SKM-1 (cell line): ENCODE results near the gene GNAI3.

ENCODE experiments used
- DNase-seq: peaks from one replicate; lab custom pipeline; 2025; ENCODE audit not compliant: unreplicated experiment; lab: John Stamatoyannopoulos, UW

Gene GNAI3

GRCh38 chr1:109634771-109635750, 86.6 kb downstream of the GNAI3 start:
- no peak for DNase-seq

- no peak for DNase-seq
Measured at GRCh38 chr1:109635862-109636200, 87.4 kb downstream of the GNAI3 start.

DNA sequence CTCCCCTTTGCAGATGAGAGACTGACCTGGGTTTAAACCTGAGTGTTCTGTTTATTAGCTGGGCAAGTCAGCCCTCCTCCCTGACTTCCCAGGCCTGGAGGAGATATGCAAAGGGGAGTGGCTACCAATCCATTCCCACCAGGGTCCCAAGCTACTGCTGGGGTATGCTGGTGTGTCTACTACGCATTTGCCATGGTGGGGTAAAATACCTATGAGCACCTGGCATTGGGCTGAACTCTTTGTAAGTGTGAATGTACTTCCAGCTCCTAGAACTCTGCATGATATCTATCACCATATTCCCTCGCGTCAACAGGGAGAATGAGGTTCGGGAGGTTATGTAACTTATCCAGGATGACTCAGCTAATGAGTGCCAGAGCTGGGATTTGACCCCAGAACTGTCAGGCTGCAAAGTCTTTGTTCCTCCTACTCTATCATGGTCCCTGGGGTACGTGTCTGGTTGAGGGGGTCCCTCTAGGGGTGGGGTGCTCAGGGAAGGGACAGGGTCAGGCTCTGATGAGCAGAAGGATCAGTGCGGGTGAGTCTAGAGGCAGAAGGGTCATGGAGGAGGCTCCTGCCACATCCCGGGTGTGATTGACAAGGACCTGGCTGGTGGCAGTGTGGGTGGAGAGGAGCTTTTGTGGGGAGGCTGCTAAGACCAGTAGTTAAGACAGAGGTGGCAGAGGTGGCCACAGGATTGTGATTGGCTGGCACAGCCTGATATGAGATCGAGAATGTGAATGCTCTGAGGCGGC, 88.0 kb downstream of the GNAI3 start:
- no peak for DNase-seq

DNA sequence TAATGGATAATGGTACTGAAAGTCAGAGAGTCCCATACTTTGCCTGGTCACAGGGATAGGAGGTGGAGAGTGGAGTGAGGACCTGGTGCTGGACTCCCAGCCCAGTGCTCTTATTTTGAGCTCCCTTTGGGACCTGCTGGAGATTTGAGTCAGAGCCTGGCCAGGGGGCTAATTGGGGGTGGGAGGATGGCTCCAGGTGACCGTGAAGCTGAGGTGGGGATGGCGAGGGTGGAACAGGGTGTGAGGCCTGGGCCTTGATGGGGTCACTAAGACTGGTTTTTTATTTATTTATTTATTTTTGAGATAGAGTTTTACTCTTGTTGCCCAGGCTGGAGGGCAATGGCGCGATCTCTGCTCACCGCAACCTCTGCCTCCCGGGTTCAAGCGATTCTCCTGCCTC, 89.0 kb downstream of the GNAI3 start:
- no peak for DNase-seq

DNA sequence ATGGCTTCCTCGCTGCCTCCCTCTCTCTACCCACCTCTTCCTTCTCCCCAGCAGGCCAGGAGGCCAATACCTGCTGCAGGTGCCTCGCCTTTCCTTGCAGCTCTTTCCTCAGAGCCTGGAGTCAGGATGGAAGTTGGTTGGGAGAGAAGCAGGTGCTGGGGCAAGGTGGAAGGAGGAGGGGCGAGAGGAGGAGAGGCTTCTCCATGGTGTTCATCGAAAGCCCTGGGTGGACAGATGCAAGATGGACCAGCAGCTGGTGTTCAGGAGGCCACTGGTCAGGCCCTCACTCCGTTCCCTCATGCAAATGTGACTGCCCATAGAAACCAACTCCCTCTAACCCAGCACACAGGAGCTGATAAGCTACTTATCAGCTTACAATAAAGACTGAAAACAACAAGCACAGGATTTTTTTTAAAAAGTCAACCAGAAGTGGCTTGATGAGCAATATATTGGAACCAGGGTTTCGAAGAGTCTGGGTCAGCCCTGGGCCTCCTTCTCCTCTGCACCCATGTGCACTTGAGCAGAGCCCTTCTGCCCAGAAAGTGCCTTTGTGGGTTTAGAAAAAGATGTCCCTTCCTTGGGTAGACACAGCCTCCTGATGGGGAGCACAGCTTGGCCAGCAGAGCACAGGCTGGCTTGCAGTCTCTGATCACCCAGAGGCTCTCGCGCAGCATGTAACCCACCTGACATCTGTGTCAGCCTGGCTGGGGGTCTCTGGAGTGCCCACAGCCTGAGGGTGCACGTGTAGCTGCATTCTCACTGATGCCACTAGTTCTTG, 90.8 kb downstream of the GNAI3 start:
- no peak for DNase-seq

DNA sequence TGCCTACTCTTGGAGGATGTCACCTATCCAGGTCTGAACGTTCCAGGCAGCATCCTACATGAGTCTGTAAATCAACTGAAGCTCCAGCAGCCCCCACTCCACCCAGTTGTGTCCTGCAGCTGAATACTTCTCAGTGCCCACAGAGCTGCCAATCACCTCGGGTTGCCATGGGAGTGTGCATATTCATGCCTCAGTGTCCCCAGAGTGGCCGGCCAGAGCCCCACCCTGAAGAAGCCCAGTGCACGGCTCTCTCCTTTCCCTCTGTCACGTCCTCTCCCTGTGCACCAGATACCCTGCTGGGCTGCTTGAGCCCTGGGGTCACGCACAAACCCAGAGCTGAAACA, 91.4 kb downstream of the GNAI3 start:
- DNase-seq: no peak

DNA sequence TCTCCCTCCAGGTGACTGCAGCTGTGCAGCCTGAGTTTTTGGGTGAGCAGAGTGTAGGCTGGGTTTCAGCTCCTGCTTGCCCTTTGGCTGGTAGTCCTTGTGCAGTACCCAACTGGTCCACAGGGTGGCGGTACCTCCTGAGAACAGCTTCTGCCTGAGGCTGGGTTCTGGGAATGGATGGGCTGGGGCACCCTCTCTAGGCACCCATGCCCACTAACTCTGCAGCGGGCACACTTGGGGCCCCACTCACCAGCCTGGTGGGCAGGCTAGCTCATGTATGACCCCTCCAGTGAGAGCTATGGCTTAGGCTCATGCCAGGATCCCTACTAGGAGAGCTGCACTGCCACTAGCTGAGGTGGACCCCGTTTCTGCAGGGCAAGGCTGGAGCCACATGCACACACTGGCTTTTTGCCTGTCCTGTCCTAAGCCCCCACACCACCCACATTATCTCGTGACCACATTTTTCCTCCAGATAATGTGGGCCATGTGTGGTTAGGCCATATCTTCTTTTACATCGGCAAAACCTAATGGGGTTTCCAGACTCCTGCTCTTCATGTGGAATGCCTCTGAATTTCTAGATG, 92.0 kb downstream of the GNAI3 start:
- DNase-seq: peak; percentile 64

GRCh38 chr1:109641078-109641740, 92.8 kb downstream of the GNAI3 start:
- DNase-seq: no peak

DNA sequence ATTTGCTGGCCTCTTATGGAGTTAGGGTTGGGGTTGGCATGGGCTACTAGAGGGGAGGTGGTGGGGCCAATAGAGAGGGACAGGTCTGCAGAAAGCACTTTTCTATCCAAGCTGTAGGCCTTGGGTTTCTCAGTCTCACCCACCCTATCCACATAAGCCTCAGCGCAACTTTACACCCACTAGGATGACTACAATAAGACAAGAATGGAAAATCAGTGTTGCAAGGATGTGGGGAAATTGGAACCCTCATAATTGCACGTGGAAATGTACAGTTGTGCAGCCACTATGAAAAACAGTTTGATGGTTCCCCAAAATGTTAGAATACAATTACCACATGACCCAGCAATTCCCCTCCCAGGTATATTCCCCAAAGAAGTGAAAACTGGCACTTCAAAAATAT, 93.4 kb downstream of the GNAI3 start:
- DNase-seq: no peak

DNA sequence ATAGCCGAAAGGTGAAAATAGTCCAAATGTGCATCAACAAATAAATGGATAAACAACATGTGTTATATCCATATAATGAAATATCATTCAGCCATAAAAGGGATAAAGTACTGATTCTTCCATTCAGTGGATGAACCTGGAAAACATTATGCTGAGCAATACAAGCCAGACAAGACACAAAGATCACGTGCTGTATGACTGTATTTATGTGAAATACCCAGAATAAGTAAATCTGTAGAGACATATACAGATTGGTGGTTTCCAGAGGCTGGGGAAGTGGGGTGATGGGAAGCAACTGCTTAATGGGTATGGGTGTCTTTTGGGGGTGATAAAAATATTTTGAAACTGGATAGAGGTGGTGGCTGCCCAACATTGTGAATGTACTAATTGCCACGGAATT, 94.2 kb downstream of the GNAI3 start:
- DNase-seq: no peak

GRCh38 chr1:109643385-109644230, 95.2 kb downstream of the GNAI3 start:
- peak; percentile 57 for DNase-seq

GRCh38 chr1:109644670-109645069, 96.3 kb downstream of the GNAI3 start:
- no peak for DNase-seq

- DNase-seq: no peak
Measured at GRCh38 chr1:109649491-109649914, 101.1 kb downstream of the GNAI3 start.

- DNase-seq: no peak
Measured at GRCh38 chr1:109650609-109651008, 102.2 kb downstream of the GNAI3 start.

DNA sequence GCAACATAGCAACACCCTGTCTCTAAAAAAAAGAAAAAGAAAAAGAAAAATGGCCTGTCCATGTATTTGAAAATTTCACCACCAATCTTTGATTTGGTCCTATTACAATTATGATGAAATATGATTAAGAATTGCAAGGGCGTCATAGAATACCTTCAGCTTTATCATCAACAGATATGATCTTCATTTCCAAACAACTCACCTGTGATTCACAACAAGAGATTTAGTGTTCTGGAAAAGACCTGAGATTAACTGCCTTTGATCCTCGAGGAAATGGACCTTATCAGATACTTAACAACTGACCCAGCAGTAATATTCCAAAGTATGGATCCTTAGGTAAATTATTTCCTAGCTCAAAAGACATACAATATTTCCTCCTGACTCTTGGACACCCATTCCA, 104.0 kb downstream of the GNAI3 start:
- DNase-seq: no peak

GRCh38 chr1:109653306-109653705, 104.9 kb downstream of the GNAI3 start:
- no peak for DNase-seq

DNA sequence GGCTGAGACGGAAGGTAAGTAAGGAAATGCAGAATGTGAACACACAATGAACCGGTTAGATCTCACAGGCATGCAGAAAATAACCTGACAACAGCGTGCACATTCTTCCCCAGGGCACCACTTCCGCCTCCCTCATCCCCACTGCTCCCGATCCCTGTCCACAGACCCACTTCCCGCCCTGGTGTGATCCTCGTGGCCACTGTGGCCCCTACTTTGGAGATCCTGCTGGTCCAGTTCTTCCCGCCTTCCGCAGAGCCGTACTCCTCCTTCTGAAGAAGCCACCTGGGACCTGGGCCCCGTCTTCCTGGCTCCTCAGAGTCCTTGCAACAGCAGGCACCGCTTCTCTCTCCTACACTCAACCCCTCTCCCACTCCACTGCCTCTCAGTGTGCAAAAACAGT, 106.1 kb downstream of the GNAI3 start:
- no peak for DNase-seq

GRCh38 chr1:109655615-109656519, 107.5 kb downstream of the GNAI3 start, which contains the start of gene GSTM4:
TSS of gene GSTM4 (plus strand) at chr1:109656099. CDS start at chr1:109656390, 291 bp downstream.
- DNase-seq: peak; percentile 44

DNA sequence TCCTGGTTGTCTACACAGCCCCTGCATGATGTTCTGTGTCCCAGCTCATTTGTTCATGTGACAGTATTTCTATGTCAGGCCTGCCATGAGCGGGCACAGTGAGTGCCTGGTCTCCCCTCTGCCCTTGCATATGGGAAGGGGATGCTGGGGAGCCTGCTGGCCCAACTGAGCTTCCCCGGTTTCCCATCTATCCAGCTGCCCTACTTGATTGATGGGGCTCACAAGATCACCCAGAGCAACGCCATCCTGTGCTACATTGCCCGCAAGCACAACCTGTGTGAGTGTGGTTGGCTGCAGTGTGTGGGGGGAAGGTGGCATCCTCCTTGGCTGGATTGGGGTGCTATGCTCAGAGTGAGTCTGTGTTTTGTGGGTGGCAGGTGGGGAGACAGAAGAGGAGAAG, 109.0 kb downstream of the GNAI3 start:
- no peak for DNase-seq
